Measurements from ENCODE around the gene DENND4C.

DNA sequence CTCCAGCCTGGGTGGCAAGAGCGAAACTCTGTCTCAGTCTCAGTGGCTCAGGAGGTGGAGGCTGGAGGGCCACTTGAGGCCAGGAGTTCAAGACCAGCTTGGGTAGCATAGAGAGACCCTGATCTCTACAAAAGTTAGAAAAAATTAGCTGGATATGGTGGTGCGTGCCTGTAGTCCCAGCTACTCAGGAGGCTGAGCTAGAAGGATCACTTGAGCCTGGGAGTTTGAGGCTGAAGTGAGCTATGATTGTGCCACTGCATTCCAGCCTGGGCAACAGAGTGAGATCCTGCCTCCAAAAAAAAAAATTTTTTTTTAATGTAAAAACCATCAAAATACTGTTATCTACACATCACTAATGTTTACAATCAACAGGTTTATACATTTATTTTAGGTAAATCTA is 24.6 kb downstream of the DENND4C start:
- TF ChIP-seq RAD21 (conservative IDR thresholded peaks at IDR 0.05 in 1 of 2, IDR thresholded peaks at IDR 0.05 in 1 of 2) (no peak), KDM5A (IDR thresholded peaks at IDR 0.05) (no peak)
- TF ChIP-seq, protein P1, sequence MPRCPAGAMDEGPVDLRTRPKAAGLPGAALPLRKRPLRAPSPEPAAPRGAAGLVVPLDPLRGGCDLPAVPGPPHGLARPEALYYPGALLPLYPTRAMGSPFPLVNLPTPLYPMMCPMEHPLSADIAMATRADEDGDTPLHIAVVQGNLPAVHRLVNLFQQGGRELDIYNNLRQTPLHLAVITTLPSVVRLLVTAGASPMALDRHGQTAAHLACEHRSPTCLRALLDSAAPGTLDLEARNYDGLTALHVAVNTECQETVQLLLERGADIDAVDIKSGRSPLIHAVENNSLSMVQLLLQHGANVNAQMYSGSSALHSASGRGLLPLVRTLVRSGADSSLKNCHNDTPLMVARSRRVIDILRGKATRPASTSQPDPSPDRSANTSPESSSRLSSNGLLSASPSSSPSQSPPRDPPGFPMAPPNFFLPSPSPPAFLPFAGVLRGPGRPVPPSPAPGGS (IDR thresholded peaks at IDR 0.05) = no peak
